GM21825 (cell line): ENCODE results near the gene HCFC2.

Experiments
- ATAC-seq: cut with Tn5 transposase; IDR thresholded peaks from one replicate; pipeline ENCODE4 v1.9.1; 2021; ENCODE audit warnings: mild to moderate bottlenecking, moderate library complexity; ENCODE audit not compliant: unreplicated experiment

HCFC2 gene

GRCh38 chr12:104152685-104153241 lies 88.4 kb downstream of the HCFC2 start:
- ATAC-seq = no peak

- no peak for ATAC-seq
Measured at GRCh38 chr12:104154286-104154685, 90.0 kb downstream of the HCFC2 start.

- no peak for ATAC-seq
Measured at GRCh38 chr12:104154806-104155205, 90.5 kb downstream of the HCFC2 start.
